ENCODE measurements around the gene ACAD10. TPM values are rescaled to one million over a fixed set of nuclear protein-coding genes. Genes with fewer than 3 reads are reported as not detected.

The ACAD10 gene
- total RNA-seq, 1 donor from 2014 or later = 11.6 TPM

DNA sequence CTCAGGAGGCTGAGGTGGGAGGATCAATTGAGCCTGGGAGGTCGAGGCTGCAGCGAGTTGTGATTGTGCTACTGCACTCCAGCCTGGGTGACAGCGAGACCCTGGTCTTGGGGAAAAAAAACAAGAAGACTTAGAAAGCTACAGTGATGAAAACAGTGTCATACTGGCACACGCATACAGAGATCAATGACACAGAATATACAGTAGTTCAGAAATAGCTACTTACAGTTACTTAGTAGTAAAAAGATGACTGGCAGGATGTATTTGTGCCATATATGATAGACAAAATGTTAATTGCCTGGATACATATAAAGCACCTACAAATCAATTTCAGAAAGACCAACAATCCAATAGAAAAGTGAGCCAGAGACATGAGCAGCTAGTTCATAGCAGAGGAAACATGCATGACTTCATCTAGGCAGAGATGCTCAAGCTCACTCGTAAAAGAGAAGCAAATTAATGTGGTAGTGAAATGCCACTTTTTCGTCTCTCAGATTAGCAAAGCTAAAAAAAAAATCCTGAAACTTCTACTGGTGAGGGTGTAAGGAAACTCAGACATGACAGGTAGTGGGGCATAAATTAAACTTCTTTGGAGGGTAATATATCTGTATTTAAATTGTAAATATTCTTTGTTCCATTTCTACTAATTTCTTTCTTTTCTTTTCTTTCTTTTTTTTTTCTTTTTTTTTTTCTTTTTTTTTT is 78.4 kb downstream of the ACAD10 start:
- DNase-seq (ENCODE audit: low read depth) = no peak
- no peak for FAIRE-seq

GRCh38 chr12:111766608-111767361 is 80.9 kb downstream of the ACAD10 start, which contains the start of gene ALDH2:
TSS of gene ALDH2 (plus strand) at chr12:111766933. CDS start at chr12:111766983, 50 bp downstream.
- DNase-seq (ENCODE audit: low read depth) = no peak
- peaks cover 2% of the 10 kb centered on the region for H3K36me3 ChIP-seq (ENCODE audit: control insufficient read depth, insufficient read depth, low read length)

More for the DNA sequence above, 78.4 kb downstream of the ACAD10 start:
- H3K27me3 ChIP-seq (ENCODE audit: control insufficient read depth, insufficient read depth, low read length) = no peaks in the 10 kb centered on the region
- H3K36me3 ChIP-seq (ENCODE audit: control insufficient read depth, insufficient read depth, low read length) = no peaks in the 10 kb centered on the region
- H3K4me3 ChIP-seq (ENCODE audit: low read depth, low read length) = no peak overlapping the region
- TF ChIP-seq, protein P1, sequence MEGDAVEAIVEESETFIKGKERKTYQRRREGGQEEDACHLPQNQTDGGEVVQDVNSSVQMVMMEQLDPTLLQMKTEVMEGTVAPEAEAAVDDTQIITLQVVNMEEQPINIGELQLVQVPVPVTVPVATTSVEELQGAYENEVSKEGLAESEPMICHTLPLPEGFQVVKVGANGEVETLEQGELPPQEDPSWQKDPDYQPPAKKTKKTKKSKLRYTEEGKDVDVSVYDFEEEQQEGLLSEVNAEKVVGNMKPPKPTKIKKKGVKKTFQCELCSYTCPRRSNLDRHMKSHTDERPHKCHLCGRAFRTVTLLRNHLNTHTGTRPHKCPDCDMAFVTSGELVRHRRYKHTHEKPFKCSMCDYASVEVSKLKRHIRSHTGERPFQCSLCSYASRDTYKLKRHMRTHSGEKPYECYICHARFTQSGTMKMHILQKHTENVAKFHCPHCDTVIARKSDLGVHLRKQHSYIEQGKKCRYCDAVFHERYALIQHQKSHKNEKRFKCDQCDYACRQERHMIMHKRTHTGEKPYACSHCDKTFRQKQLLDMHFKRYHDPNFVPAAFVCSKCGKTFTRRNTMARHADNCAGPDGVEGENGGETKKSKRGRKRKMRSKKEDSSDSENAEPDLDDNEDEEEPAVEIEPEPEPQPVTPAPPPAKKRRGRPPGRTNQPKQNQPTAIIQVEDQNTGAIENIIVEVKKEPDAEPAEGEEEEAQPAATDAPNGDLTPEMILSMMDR (IDR thresholded peaks at IDR 0.05; ENCODE audit: insufficient read depth, low read length, severe bottlenecking) = no peak

DNA sequence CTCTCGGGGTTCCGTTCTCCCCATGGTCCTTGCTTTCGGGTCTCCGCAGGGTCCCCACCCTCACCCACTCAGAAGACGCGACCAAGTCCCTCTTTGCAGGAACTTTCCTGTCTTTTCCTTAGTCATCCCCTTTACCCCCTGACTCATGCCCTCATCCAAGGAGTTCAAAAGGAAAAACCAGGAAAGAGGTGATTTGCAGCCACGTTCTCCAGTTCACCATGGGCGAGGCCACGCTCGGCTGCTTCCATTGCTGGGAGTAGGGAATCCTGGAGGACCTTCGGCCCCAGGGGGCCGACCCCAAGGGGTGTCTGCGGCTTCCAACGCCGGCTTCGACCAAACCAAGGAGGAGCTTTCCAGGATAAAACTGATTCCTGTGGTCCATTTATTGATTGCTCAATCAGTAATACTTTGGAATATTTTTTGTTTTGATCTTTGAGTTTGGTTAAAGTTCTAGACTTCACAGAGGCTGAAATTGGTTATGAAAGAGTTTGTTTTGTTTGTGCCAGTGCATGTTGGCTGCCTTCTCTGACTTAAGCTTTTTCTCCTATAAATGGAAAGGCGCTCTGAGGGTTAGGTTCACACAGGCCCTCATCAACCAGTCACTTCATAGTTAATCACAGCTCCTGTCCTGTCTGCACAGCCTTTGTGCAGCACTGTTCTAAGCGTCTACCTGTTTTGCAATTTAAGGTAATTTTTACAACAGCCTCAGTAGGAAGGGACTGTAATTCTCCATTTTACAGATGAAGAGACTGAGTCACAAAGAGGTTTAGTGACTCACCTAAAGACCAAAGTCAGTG is 81.7 kb downstream of the ACAD10 start:
- FAIRE-seq (no peak), DNase-seq (ENCODE audit: low read depth) (peak; percentile 76)
- Histone ChIP-seq H3K4me3 (ENCODE audit: low read depth, low read length) (peak overlapping the region; percentile 74), H3K27me3 (ENCODE audit: control insufficient read depth, insufficient read depth, low read length) (no peaks in the 10 kb centered on the region), H3K36me3 (ENCODE audit: control insufficient read depth, insufficient read depth, low read length) (peaks cover 2% of the 10 kb centered on the region)
- TF ChIP-seq, protein P1 (IDR thresholded peaks at IDR 0.05; ENCODE audit: insufficient read depth, low read length, severe bottlenecking) = no peak

More at GRCh38 chr12:111766608-111767361, 80.9 kb downstream of the ACAD10 start, which contains the start of gene ALDH2:
- no peak for FAIRE-seq
- TF ChIP-seq, protein P1 (IDR thresholded peaks at IDR 0.05; ENCODE audit: insufficient read depth, low read length, severe bottlenecking) = no peak
- Histone ChIP-seq H3K27me3 (ENCODE audit: control insufficient read depth, insufficient read depth, low read length) (no peaks in the 10 kb centered on the region), H3K4me3 (ENCODE audit: low read depth, low read length) (peak within 1 kb of the TSS; percentile 74)

- TF ChIP-seq, protein P1 (IDR thresholded peaks at IDR 0.05; ENCODE audit: insufficient read depth, low read length, severe bottlenecking) = no peak
- no peaks in the 10 kb centered on the region for H3K27me3 ChIP-seq (ENCODE audit: control insufficient read depth, insufficient read depth, low read length)
- peak overlapping the region; percentile 74 for H3K4me3 ChIP-seq (ENCODE audit: low read depth, low read length)
- DNase-seq (ENCODE audit: low read depth) = no peak
- peaks cover 2% of the 10 kb centered on the region for H3K36me3 ChIP-seq (ENCODE audit: control insufficient read depth, insufficient read depth, low read length)
- FAIRE-seq = no peak
These were observed 82.5 kb downstream of the ACAD10 start for GRCh38 chr12:111768159-111768895.

- no peak for DNase-seq (ENCODE audit: low read depth)
- no peak overlapping the region for H3K4me3 ChIP-seq (ENCODE audit: low read depth, low read length)
- FAIRE-seq = no peak
- TF ChIP-seq, protein P1 (IDR thresholded peaks at IDR 0.05; ENCODE audit: insufficient read depth, low read length, severe bottlenecking) = no peak
- H3K36me3 ChIP-seq (ENCODE audit: control insufficient read depth, insufficient read depth, low read length) = peaks cover 2% of the 10 kb centered on the region
- H3K27me3 ChIP-seq (ENCODE audit: control insufficient read depth, insufficient read depth, low read length) = no peaks in the 10 kb centered on the region
These were observed 83.7 kb downstream of the ACAD10 start for GRCh38 chr12:111769599-111769998.
